Natural killer cell (primary cell): ENCODE data around the gene NHLRC2. TPM values are rescaled to one million over a fixed set of nuclear protein-coding genes. Genes with fewer than 3 reads are reported as not detected.

Experiments
- ATAC-seq, 3 donors: fragments of 150-1000 bp in 2 of 3; fragments of 200-7000 bp in 1 of 3; cut with Tn5 transposase; 1 replicate in 1 of 3; 2 replicates in 2 of 3; pipeline ENCODE4 v1.10.0; 2021; ENCODE audit warnings: mild to moderate bottlenecking in 2 of 3, moderate library complexity in 2 of 3
- DNase-seq, 2 donors: peaks; one replicate each; pipeline versions ENCODE4 v3.0.0 to v3.0.0-alpha.2; 2013 to 2021; ENCODE audit warnings: mixed read lengths in 1 of 2
- H3K27ac ChIP-seq: one replicate; pipeline ENCODE4 v1.5.1; 2013; ENCODE audit warnings: mild to moderate bottlenecking, low read length
- H3K27me3 ChIP-seq: one replicate; pipeline ENCODE4 v1.6.1; 2013; ENCODE audit warnings: low read length; ENCODE audit not compliant: control insufficient read depth, insufficient read depth
- H3K36me3 ChIP-seq: one replicate; pipeline ENCODE4 v1.6.1; 2013; ENCODE audit warnings: low read length; ENCODE audit not compliant: control insufficient read depth, insufficient read depth
- H3K4me1 ChIP-seq: one replicate; pipeline ENCODE4 v1.6.1; 2013; ENCODE audit warnings: low read length; ENCODE audit not compliant: control insufficient read depth, insufficient read depth
- H3K4me3 ChIP-seq: one replicate; pipeline ENCODE4 v1.5.1; 2013; ENCODE audit warnings: low read length
- H3K9me3 ChIP-seq: one replicate; pipeline ENCODE4 v1.6.1; 2013; ENCODE audit warnings: low read length; ENCODE audit not compliant: control insufficient read depth, insufficient read depth
- H3K27ac Mint-ChIP-seq, 2 donors: one replicate each; pipeline ENCODE4 v1.8.0; 2022; ENCODE audit warnings: mild to moderate bottlenecking in 2 of 2, mixed read lengths in 2 of 2, moderate library complexity in 1 of 2
- H3K27me3 Mint-ChIP-seq, 2 donors: one replicate each; pipeline ENCODE4 v1.8.0; 2022; ENCODE audit warnings: low read depth in 2 of 2, mixed read lengths in 2 of 2
- H3K36me3 Mint-ChIP-seq: one replicate; pipeline ENCODE4 v1.8.0; 2022; ENCODE audit warnings: mixed read lengths
- H3K4me1 Mint-ChIP-seq, 2 donors: one replicate each; pipeline ENCODE4 v1.8.0; 2022; ENCODE audit warnings: mixed read lengths in 2 of 2
- H3K4me3 Mint-ChIP-seq: one replicate; pipeline ENCODE4 v1.8.0; 2022; ENCODE audit warnings: mild to moderate bottlenecking, moderate library complexity, mixed read lengths
- H3K9me3 Mint-ChIP-seq, 2 donors: one replicate each; pipeline ENCODE4 v1.8.0; 2022; ENCODE audit warnings: mixed read lengths in 2 of 2
- CTCF ChIP-seq: fragments of 200-600 bp; IDR thresholded peaks from one replicate; pipeline ENCODE4 v1.8.0; 2022; ENCODE audit warnings: antibody characterized with exemption
- whole genome bisulfite sequencing: methylation state at CpG from one replicate; pipeline ENCODE4 v1.1.7; 2013; ENCODE audit warnings: missing lambda C conversion rate; ENCODE audit not compliant: insufficient coverage; 5-methylcytosine and 5-hydroxymethylcytosine counted together
- intact Hi-C: fragments of 100-400 bp; cut with micrococcal nuclease; formaldehyde crosslinking; loops from one replicate; pipeline ENCODE4 v1.14.2; 2022
- total RNA-seq, 4 donors: library from RNA; stranded (reverse); fragments of 120-200 nt in 1 of 4; gene quantifications; one replicate each; pipeline versions ENCODE4 v1.2.3 to v1.2.4, GENCODE V29; 2013 to 2022

NHLRC2 gene
- total RNA-seq, 3 donors from 2014 or later (not counting 1 experiment from before 2014, with no cell fraction given): 19.0 to 24.7 (median 22.4) TPM

- 74% methylated on average over 3 of the region's 4 CpGs for whole genome bisulfite sequencing
- H3K27ac Mint-ChIP-seq: no peak overlapping the region
These were observed 93.6 kb downstream of the NHLRC2 start for GRCh38 chr10:113948048-113948447.

GRCh38 chr10:113950268-113950667, 95.8 kb downstream of the NHLRC2 start:
- Histone ChIP-seq H3K27me3 (no peaks in the 10 kb centered on the region), H3K36me3 (no peaks in the 10 kb centered on the region), H3K4me3 (no peak overlapping the region), H3K9me3 (no peaks in the 10 kb centered on the region), H3K27ac (no peak overlapping the region), H3K4me1 (peaks cover 2% of the 10 kb centered on the region)
- Mint-ChIP-seq H3K27ac (no peak overlapping the region), H3K9me3 (no peaks in the 10 kb centered on the region), H3K36me3 (no peaks in the 10 kb centered on the region), H3K4me3 (no peak overlapping the region), H3K4me1 (peaks cover 4 to 6% of the 10 kb centered on the region in 2 donors), H3K27me3 (peaks cover 0 to 2% of the 10 kb centered on the region in 2 donors)
- TF ChIP-seq CTCF: no peak
- no peak for DNase-seq
- no peak for ATAC-seq
- intact Hi-C loops: no loop called here

More at GRCh38 chr10:113948048-113948447, 93.6 kb downstream of the NHLRC2 start:
- Mint-ChIP-seq H3K36me3 (no peaks in the 10 kb centered on the region), H3K4me3 (no peak overlapping the region), H3K9me3 (no peaks in the 10 kb centered on the region), H3K27me3 (peaks cover 0 to 2% of the 10 kb centered on the region in 2 donors), H3K4me1 (peaks cover 4 to 6% of the 10 kb centered on the region in 2 donors)
- Histone ChIP-seq H3K9me3 (no peaks in the 10 kb centered on the region), H3K4me3 (no peak overlapping the region), H3K27ac (no peak overlapping the region), H3K4me1 (peaks cover 2% of the 10 kb centered on the region), H3K27me3 (no peaks in the 10 kb centered on the region), H3K36me3 (no peaks in the 10 kb centered on the region)
- DNase-seq: no peak
- intact Hi-C loops: no loop called here
- no peak for ATAC-seq
- TF ChIP-seq CTCF: no peak

GRCh38 chr10:113953505-113954272, 99.2 kb downstream of the NHLRC2 start:
- H3K4me3 ChIP-seq: no peak overlapping the region
- peaks cover 0 to 2% of the 10 kb centered on the region in 2 donors for H3K27me3 Mint-ChIP-seq
- 86% methylated on average over 2 of the region's 2 CpGs for WGBS
- ATAC-seq (peak in 1 of 3 donors; percentile 44), DNase-seq (peak in 1 of 2 donors; percentile 32)
- TF ChIP-seq CTCF: peak; percentile 24
- H3K4me3 Mint-ChIP-seq: no peak overlapping the region
- H3K9me3 Mint-ChIP-seq: no peaks in the 10 kb centered on the region
- H3K9me3 ChIP-seq: no peaks in the 10 kb centered on the region
- H3K36me3 ChIP-seq: no peaks in the 10 kb centered on the region
- H3K27ac ChIP-seq: no peak overlapping the region
- no peaks in the 10 kb centered on the region for H3K27me3 ChIP-seq
- intact Hi-C loops: loop anchor here (1.0 kb wide), 1 partner anchor 150 kb away; no protein-coding TSS in a partner anchor
- H3K27ac Mint-ChIP-seq: no peak overlapping the region
- H3K4me1 Mint-ChIP-seq: no peaks in the 10 kb centered on the region
- H3K36me3 Mint-ChIP-seq: no peaks in the 10 kb centered on the region
- H3K4me1 ChIP-seq: no peaks in the 10 kb centered on the region

- H3K36me3 ChIP-seq: no peaks in the 10 kb centered on the region
- Mint-ChIP-seq H3K27ac (no peak overlapping the region), H3K4me3 (no peak overlapping the region), H3K27me3 (peaks cover 0 to 2% of the 10 kb centered on the region in 2 donors), H3K9me3 (no peaks in the 10 kb centered on the region), H3K36me3 (no peaks in the 10 kb centered on the region), H3K4me1 (no peaks in the 10 kb centered on the region)
- no peak overlapping the region for H3K4me3 ChIP-seq
- intact Hi-C loops: no loop called here
- no peaks in the 10 kb centered on the region for H3K27me3 ChIP-seq
- no CpG with 5 or more reads among the region's 1 CpG for WGBS
- no peak for DNase-seq
- no peak for ATAC-seq
- no peak for TF ChIP-seq CTCF
- H3K9me3 ChIP-seq: no peaks in the 10 kb centered on the region
- H3K4me1 ChIP-seq: peaks cover 4% of the 10 kb centered on the region
- H3K27ac ChIP-seq: no peak overlapping the region
These were observed 99.9 kb downstream of the NHLRC2 start for GRCh38 chr10:113954409-113954808.
